GM10266 (cell line): Measurements from ENCODE around the gene FBXO38.

Source experiments
- DNase-seq: peaks from one replicate; pipeline ENCODE4 v3.0.0; 2012; ENCODE audit errors: extremely low spot score
- TF ChIP-seq, protein P1 (sequence below): IDR thresholded peaks from 2 replicates; pipeline ENCODE4 v1.5.1; 2012; ENCODE audit warnings: mild to moderate bottlenecking, low read depth; ENCODE audit not compliant: control insufficient read depth, insufficient read depth; ENCODE audit errors: missing control alignments

The FBXO38 gene

DNA sequence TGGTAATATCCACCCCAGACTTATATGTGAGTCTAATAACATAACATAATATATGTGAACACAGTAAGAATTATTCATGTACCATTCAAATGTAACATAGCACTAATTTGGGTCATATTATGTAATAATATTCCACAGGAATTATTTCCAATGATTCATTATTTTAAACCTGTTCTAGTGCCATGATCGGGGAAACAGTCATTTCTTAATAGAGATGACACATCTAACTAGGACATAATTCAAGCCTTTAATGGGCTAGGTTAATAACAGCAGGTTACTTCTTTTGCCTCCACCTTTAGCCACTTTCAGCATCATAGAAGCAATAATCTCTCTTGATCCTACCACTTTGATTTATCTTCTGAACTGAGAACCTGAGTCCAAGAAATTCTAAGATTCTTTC lies 36.1 kb upstream of the FBXO38 start:
- no peak for DNase-seq
- TF ChIP-seq, protein P1, sequence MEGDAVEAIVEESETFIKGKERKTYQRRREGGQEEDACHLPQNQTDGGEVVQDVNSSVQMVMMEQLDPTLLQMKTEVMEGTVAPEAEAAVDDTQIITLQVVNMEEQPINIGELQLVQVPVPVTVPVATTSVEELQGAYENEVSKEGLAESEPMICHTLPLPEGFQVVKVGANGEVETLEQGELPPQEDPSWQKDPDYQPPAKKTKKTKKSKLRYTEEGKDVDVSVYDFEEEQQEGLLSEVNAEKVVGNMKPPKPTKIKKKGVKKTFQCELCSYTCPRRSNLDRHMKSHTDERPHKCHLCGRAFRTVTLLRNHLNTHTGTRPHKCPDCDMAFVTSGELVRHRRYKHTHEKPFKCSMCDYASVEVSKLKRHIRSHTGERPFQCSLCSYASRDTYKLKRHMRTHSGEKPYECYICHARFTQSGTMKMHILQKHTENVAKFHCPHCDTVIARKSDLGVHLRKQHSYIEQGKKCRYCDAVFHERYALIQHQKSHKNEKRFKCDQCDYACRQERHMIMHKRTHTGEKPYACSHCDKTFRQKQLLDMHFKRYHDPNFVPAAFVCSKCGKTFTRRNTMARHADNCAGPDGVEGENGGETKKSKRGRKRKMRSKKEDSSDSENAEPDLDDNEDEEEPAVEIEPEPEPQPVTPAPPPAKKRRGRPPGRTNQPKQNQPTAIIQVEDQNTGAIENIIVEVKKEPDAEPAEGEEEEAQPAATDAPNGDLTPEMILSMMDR: no peak

DNA sequence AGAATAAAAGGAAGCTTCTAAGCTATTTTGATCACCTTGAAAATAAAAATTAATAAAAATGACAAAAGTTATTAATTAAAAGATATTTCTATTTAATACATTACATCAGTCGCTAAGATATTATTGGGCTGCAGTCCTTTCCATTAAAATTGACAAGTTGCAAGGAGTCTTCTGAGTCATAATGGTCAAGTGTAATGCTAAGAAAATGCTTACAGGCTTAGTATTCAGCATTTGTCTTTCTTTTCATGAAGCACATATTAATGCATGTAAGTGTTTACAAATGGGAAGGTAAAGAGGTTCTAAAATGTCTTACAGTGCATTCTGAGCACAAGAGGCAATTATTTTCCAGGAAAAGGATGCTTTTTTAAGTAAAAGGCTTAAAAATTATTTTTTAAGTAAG lies 31.1 kb upstream of the FBXO38 start:
- DNase-seq: no peak
- TF ChIP-seq, protein P1: no peak

DNA sequence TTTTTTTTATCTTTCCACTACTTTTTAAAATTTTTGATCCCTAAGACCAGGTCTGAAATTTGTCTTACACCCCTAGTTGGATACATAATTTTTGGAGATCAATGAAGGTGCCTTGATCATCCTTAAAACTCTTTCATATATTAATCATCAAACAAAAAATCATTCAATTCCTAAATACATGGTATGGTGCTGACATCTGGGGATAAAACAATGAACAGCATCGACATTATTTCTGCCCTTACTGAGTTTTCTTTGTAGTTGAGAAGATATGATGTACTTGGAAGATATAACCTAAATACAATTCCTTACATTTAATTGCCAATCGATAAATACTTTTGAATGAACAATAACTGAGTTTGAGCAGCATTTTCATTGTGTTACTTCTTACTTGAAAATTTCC lies 30.1 kb upstream of the FBXO38 start:
- DNase-seq: no peak
- TF ChIP-seq, protein P1: no peak

DNA sequence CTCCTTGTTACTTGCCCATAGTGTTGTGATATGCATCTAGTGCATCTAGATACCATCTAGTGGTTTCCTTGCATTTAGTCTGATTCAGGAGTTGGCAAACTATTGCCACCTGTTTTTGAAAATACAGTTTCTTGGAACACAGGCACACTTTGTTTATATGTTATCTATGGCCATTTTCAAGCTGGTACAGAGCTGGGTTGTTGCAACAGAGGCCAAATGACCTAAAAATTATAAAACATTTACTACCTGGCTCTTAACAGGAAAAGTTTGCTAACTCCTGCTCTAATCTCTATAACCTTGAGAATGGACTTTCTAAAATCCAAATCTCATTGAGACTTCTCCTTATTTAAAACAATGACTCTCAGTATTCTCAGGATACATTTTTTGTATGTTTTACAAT lies 19.4 kb upstream of the FBXO38 start:
- no peak for DNase-seq
- TF ChIP-seq, protein P1: no peak

DNA sequence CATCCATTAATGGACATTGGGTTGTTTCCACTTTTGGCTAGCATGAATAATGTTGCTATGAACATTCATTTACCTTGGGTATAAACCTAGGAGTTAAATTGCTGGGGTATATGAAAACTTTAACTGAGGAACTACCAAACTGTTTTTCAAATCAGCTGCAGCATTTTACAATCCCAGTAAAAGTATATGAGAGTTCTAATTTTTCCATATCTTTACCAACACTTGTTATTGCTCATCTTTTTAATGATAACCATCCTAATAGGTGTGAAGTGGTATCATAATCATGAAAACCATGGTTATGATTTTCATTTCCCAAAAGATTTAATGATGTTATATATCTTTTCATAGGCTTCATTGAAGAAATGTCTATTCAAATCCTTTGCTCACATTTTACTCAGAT lies 15.5 kb upstream of the FBXO38 start:
- DNase-seq: no peak
- TF ChIP-seq, protein P1: no peak

DNA sequence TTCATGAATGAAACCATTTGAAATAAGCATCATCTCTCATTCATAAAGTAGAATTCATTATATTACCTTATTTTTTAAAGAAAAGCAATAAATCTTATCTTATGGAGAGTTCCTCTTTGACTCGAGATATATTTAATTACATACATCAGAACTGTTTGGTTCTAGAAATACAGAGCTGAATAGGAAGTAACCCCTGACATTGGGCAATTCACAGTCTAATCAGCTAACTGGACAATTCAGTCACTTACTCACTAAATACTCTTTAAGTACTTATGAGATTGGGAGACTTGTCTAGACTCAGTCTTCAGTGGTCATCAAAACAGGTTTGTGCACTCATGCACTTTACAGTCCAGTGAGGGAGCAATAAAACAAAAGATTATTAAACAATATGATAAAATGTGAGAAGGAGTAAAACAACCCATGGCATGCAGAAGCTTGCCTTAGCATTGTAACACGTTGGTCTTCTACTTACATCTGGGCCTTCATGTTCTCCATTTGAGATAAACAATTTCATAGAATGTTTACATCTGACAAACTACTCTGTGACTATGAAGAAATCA lies 11.5 kb upstream of the FBXO38 start:
- no peak for DNase-seq
- TF ChIP-seq, protein P1: no peak

DNA sequence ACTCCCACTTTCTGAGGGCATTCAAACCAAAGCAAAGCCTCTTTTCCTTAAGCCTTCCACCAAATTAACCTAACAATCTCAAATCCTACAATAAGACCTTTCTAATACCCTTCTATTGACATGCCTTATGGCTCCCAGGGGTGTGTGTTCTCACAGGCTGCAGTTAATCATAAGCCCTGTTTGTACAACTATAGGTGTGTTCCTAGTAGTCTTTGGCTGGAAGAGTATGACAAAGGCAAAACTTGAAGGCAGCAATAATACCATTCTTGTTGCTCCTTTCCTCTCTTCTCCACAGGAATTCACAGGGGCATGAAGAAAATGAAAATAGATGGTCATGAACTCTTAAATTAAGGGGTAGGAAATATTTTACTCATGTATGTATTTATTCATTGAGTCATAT lies 10.9 kb upstream of the FBXO38 start:
- DNase-seq: no peak
- TF ChIP-seq, protein P1: no peak
